HepG2 (cell line): ENCODE results near the gene PDZD4. TPM values are rescaled to one million over a fixed set of nuclear protein-coding genes. Genes with fewer than 3 reads are reported as not detected.

Experiments used
- ATAC-seq: fragments of 200-7000 bp; cut with Tn5 transposase; 3 replicates; pipeline ENCODE4 v1.9.1; 2020; ENCODE audit warnings: mild to moderate bottlenecking, moderate library complexity
- BruUV-seq: library from RNA; stranded (reverse); fragments of 400-500 nt; replicated peaks from 2 replicates; lab custom pipeline; 2021; lab: Mats Ljungman, UMichigan
- CTCF ChIA-PET: fragments of 300-600 bp; formaldehyde crosslinking; extraction: SDS; loops from one replicate; lab custom pipeline; 2021; ENCODE audit warnings: low total read pairs, inconsistent platforms, low intra/inter-chr PET ratio; lab: Yijun Ruan, JAX
- POLR2A ChIA-PET: fragments of 350-600 bp; sonication (Branson Sonifier 250); formaldehyde crosslinking; loops from one replicate; lab custom pipeline; 2020; ENCODE audit warnings: antibody characterized with exemption, inconsistent platforms; lab: Yijun Ruan, JAX
- DNase-seq: peaks from one replicate; pipeline ENCODE4 v3.0.0-alpha.2; 2015; ENCODE audit warnings: low spot score
- FAIRE-seq: peaks from 3 replicates; lab custom pipeline; 2011; peaks lifted over from hg19 to GRCh38; lab: Jason Lieb, UNC
- H2AFZ ChIP-seq: one replicate; pipeline ENCODE4 v1.6.1; 2011; ENCODE audit warnings: low read length, inconsistent platforms
- H3K27ac ChIP-seq: fragments of 300-600 bp; 3 replicates; pipeline ENCODE4 v1.8.0; 2011; ENCODE audit warnings: mixed run types, mild to moderate bottlenecking, mixed read lengths, low read length, inconsistent platforms; ENCODE audit not compliant: insufficient read depth; ENCODE audit errors: extremely low read length
- H3K27me3 ChIP-seq, 2 experiments: fragments of 200-600 bp in 1 of 2; 2 replicates in 1 of 2; 3 replicates in 1 of 2; pipeline versions ENCODE4 v1.6.0 to v1.8.0; 2011; ENCODE audit warnings: low read length in 2 of 2, mild to moderate bottlenecking in 2 of 2, moderate library complexity in 2 of 2, inconsistent platforms in 1 of 2; ENCODE audit not compliant: insufficient read depth in 2 of 2, control insufficient read depth in 1 of 2
- H3K36me3 ChIP-seq, 2 experiments: fragments of 200-600 bp in 1 of 2; replicated peaks in 1 of 2; 2 replicates in 1 of 2; 3 replicates in 1 of 2; pipeline versions ENCODE4 v1.5.1 to v1.8.0; 2011; ENCODE audit warnings: low read length in 2 of 2, inconsistent platforms in 1 of 2; ENCODE audit not compliant: insufficient read depth in 2 of 2, control insufficient read depth in 1 of 2
- H3K4me1 ChIP-seq: 2 replicates; pipeline ENCODE4 v1.5.1; 2012; ENCODE audit warnings: low read length, inconsistent platforms; ENCODE audit not compliant: insufficient read depth
- H3K4me2 ChIP-seq: 2 replicates; pipeline ENCODE4 v1.6.0; 2011; ENCODE audit warnings: low read depth, low read length, inconsistent platforms
- H3K4me3 ChIP-seq, 3 experiments: fragments of 200-600 bp in 1 of 3; sonication (generic), shearing (Covaris generic) in 1 of 3; replicated peaks in 1 of 3; 2 replicates each; pipeline ENCODE4 v1.5.1; 2011 to 2016; ENCODE audit warnings: low read length in 3 of 3, inconsistent platforms in 2 of 3, low read depth in 2 of 3, mild to moderate bottlenecking in 2 of 3, control low read depth in 1 of 3, mixed read lengths in 1 of 3; ENCODE audit not compliant: insufficient read depth in 1 of 3
- H3K79me2 ChIP-seq: one replicate; pipeline ENCODE4 v1.6.1; 2011; ENCODE audit warnings: low read length, inconsistent platforms; ENCODE audit not compliant: insufficient read depth
- H3K9ac ChIP-seq: 2 replicates; pipeline ENCODE4 v1.6.0; 2011; ENCODE audit warnings: mild to moderate bottlenecking, low read depth, low read length, inconsistent platforms; ENCODE audit not compliant: insufficient read depth
- H3K9me3 ChIP-seq: 2 replicates; pipeline ENCODE4 v1.5.1; 2012; ENCODE audit warnings: mild to moderate bottlenecking, low read length
- H4K20me1 ChIP-seq: 2 replicates; pipeline ENCODE4 v1.6.0; 2011; ENCODE audit warnings: inconsistent platforms, mild to moderate bottlenecking, low read length, moderate library complexity; ENCODE audit not compliant: insufficient read depth
- BCL3 ChIP-seq: sonication (generic); formaldehyde crosslinking; IDR thresholded peaks from 2 replicates; pipeline ENCODE4 v1.5.1; 2020; ENCODE audit warnings: mild to moderate bottlenecking, missing genetic modification reagents, moderate library complexity
- EP300 ChIP-seq, 3 experiments: sonication (generic) in 1 of 3; formaldehyde crosslinking in 1 of 3; IDR thresholded peaks; 2 replicates each; pipeline versions ENCODE4 v1.5.1 to v1.6.1; 2011 to 2020; ENCODE audit warnings: low read depth in 2 of 3, low read length in 2 of 3, borderline replicate concordance in 1 of 3, improper control_type of control experiment in 1 of 3, mild to moderate bottlenecking in 1 of 3, missing genetic modification reagents in 1 of 3, moderate library complexity in 1 of 3
- FOXC1 ChIP-seq: sonication (generic); formaldehyde crosslinking; IDR thresholded peaks from 2 replicates; pipeline ENCODE4 v1.8.0; 2022; ENCODE audit warnings: mild to moderate bottlenecking, missing genetic modification reagents, borderline replicate concordance
- HMG20B ChIP-seq: conservative IDR thresholded peaks from 2 replicates; pipeline ENCODE4 v1.6.1; 2016; ENCODE audit warnings: missing genetic modification reagents, missing compliant biosample characterization
- HNF1A ChIP-seq, 2 experiments: sonication (generic) in 1 of 2; formaldehyde crosslinking in 1 of 2; IDR thresholded peaks; 2 replicates each; pipeline versions ENCODE4 v1.4.0 to v1.6.1; 2016 to 2020; ENCODE audit warnings: borderline replicate concordance in 1 of 2, low read depth in 1 of 2, mild to moderate bottlenecking in 1 of 2, missing genetic modification reagents in 1 of 2
- SIN3A ChIP-seq: IDR thresholded peaks from 2 replicates; pipeline ENCODE4 v1.6.1; 2011; ENCODE audit warnings: low read depth, mild to moderate bottlenecking, control low read depth, low read length, borderline replicate concordance
- ZNF263 ChIP-seq: sonication (generic); formaldehyde crosslinking; IDR thresholded peaks from 2 replicates; pipeline ENCODE4 v1.4.0; 2020; ENCODE audit warnings: missing genetic modification reagents
- ZNF503 ChIP-seq: sonication (generic); formaldehyde crosslinking; IDR thresholded peaks from 2 replicates; pipeline ENCODE4 v1.4.0; 2020; ENCODE audit warnings: missing genetic modification reagents
- ZNF589 ChIP-seq: sonication (generic); formaldehyde crosslinking; conservative IDR thresholded peaks from 2 replicates; pipeline ENCODE4 v1.8.0; 2022; ENCODE audit warnings: mild to moderate bottlenecking, moderate library complexity, missing genetic modification reagents
- ZSCAN21 ChIP-seq: sonication (generic); formaldehyde crosslinking; IDR thresholded peaks from 2 replicates; pipeline ENCODE4 v1.8.0; 2022; ENCODE audit warnings: mild to moderate bottlenecking, missing genetic modification reagents, moderate library complexity, borderline replicate concordance
- WGBS: methylation state at CpG from one replicate; pipeline ENCODE4 v1.1.6; 2017; ENCODE audit warnings: low lambda C conversion rate; 5-methylcytosine and 5-hydroxymethylcytosine counted together
- in situ Hi-C: cut with HindIII; loops from 2 replicates; pipeline ENCODE4 v1.10.0; 2017; ENCODE audit warnings: low pct_unique_long_range_greater_than_20kb; ENCODE audit not compliant: extremely low pct_ligation_motif_present
- intact Hi-C: fragments of 100-400 bp; cut with micrococcal nuclease; formaldehyde crosslinking; loops from one replicate; pipeline ENCODE4 v1.10.0; 2022; ENCODE audit not compliant: unreplicated experiment
- polyA plus RNA-seq, 8 experiments: library from polyadenylated mRNA; depleted of rRNA in 3 of 8; stranded (reverse) in 7 of 8; unstranded in 1 of 8; fragments of >200 nt; fragmentation: Illumina TruSeq in 4 of 8; extraction: Trizol in 4 of 8; gene quantifications; 2 replicates each; pipeline versions ENCODE4 v1.2.1 to v1.2.3, GENCODE V29; 2011 to 2016; ENCODE audit warnings: low read depth in 4 of 8, missing spikeins in 1 of 8, mixed read lengths in 1 of 8; ENCODE audit not compliant: insufficient read depth in 1 of 8
- total RNA-seq, 5 experiments: library from RNA; depleted of rRNA; stranded (reverse); fragments of >200 nt; fragmentation: Illumina TruSeq; extraction: Trizol; gene quantifications; 2 replicates each; pipeline ENCODE4 v1.2.3, GENCODE V29; 2016; ENCODE audit warnings: low read depth in 1 of 5

The PDZD4 gene
- total and polyA plus RNA-seq, 2 of the 13 experiments (the other 11 are each of a cell fraction or from before 2014, with no cell fraction given): not detected

GRCh38 chrX:153770601-153771414, 59.5 kb downstream of the PDZD4 start:
- Histone ChIP-seq H3K27me3 (no peaks in the 10 kb centered on the region), H3K9me3 (no peaks in the 10 kb centered on the region), H3K4me1 (peaks cover 9% of the 10 kb centered on the region; the same call in 1 of the 2 replicates), H3K79me2 (no peaks in the 10 kb centered on the region), H4K20me1 (no peaks in the 10 kb centered on the region), H2AFZ (no peak overlapping the region), H3K9ac (no peak overlapping the region)
- 100% methylated on average over 3 of the region's 18 CpGs for WGBS
- ATAC-seq (no peak), DNase-seq (no peak), FAIRE-seq (no peak)
- no TSS peak for BruUV-seq
- CTCF ChIA-PET: no interaction called here
- in situ Hi-C loops (no loop called here), intact Hi-C loops (no loop called here)
- POLR2A ChIA-PET: no interaction called here
- no peak for TF ChIP-seq ZNF503 (CRISPR knock-in tag)
- no peak for TF ChIP-seq FOXC1 (CRISPR knock-in tag)
- TF ChIP-seq ZSCAN21: no peak
- no peak for TF ChIP-seq HNF1A (IDR thresholded peaks at IDR 0.05; ENCODE audit: low read depth)
- no peak for TF ChIP-seq HNF1A (CRISPR knock-in tag; IDR thresholded peaks at IDR 0.05; ENCODE audit: borderline replicate concordance)
- TF ChIP-seq ZNF263 (CRISPR knock-in tag): no peak
- TF ChIP-seq HMG20B: no peak
- no peak for TF ChIP-seq ZNF589 (CRISPR knock-in tag)
- no peak for TF ChIP-seq BCL3 (CRISPR knock-in tag)
- no peak for TF ChIP-seq EP300 (IDR thresholded peaks at IDR 0.05; ENCODE audit: low read depth in 2 of 2, low read length in 2 of 2)
- TF ChIP-seq EP300 (CRISPR knock-in tag; IDR thresholded peaks at IDR 0.05; ENCODE audit: borderline replicate concordance): no peak
- TF ChIP-seq SIN3A: no peak
- TF ChIP-seq, all 625 proteins: peak for 0
- H3K4me3 ChIP-seq: no peak overlapping the region
- no peak overlapping the region for H3K27ac ChIP-seq
- no peaks in the 10 kb centered on the region for H3K36me3 ChIP-seq
- no peak overlapping the region for H3K4me2 ChIP-seq
